Head of caudate nucleus (tissue), 42 donors: Measurements from ENCODE around the gene TEX30.

Experiments
- DNase-seq, 42 donors: peaks; one replicate each; pipeline versions ENCODE4 v3.0.0 to v3.0.0-alpha.2; 2020 to 2021; ENCODE audit warnings: mixed read lengths in 7 of 42
- intact Hi-C: fragments of 100-400 bp; cut with DNase I; formaldehyde crosslinking; loops from one replicate; pipeline ENCODE4 v1.15.0; 2022

Gene TEX30

GRCh38 chr13:102729560-102730270 lies 43.9 kb downstream of the TEX30 start:
- no peak for DNase-seq
- intact Hi-C loops = loop anchor here (5.0 kb wide), 1 partner anchor 147 kb away; no protein-coding TSS in a partner anchor

GRCh38 chr13:102726430-102726829 lies 47.2 kb downstream of the TEX30 start:
- intact Hi-C loops = loop anchor here (5.0 kb wide), 1 partner anchor 144 kb away; no protein-coding TSS in a partner anchor
- no peak for DNase-seq

- intact Hi-C loops = loop anchor here (2.0 to 5.0 kb wide), 2 partner anchors 132 to 143 kb away; no protein-coding TSS in a partner anchor
- DNase-seq = peak in 25 of 42 donors; percentile 5 to 77 (median 26)
Observed at GRCh38 chr13:102724923-102725322, 48.7 kb downstream of the TEX30 start.

GRCh38 chr13:102721800-102722231 lies 51.8 kb downstream of the TEX30 start:
- peak; percentile 17 to 94 (median 78) for DNase-seq
- intact Hi-C loops = no loop called here

- no peak for DNase-seq
- intact Hi-C loops = no loop called here
Observed at GRCh38 chr13:102718746-102719145, 54.8 kb downstream of the TEX30 start.
